Activated naive CD4-positive, alpha-beta T cell treated with anti-CD3 and anti-CD28 coated beads, Interleukin-2, amount 50 U/mL, for 16 hours (primary cell): Measurements from ENCODE around the gene TMEM53.

Experiments used
- DNase-seq: peaks from one replicate; pipeline ENCODE4 v3.0.0-alpha.2; 2020

TMEM53 gene

GRCh38 chr1:44645476-44646244, 28.6 kb downstream of the TMEM53 start:
- no peak for DNase-seq

GRCh38 chr1:44644806-44645205, 29.5 kb downstream of the TMEM53 start:
- DNase-seq: no peak

GRCh38 chr1:44643721-44644334, 30.5 kb downstream of the TMEM53 start:
- DNase-seq: no peak

- no peak for DNase-seq
Measured at GRCh38 chr1:44642925-44643324, 31.4 kb downstream of the TMEM53 start.

GRCh38 chr1:44642255-44642654, 32.0 kb downstream of the TMEM53 start:
- no peak for DNase-seq

GRCh38 chr1:44641126-44642102, 32.9 kb downstream of the TMEM53 start:
- no peak for DNase-seq

- DNase-seq: no peak
Measured at GRCh38 chr1:44640200-44640853, 34.0 kb downstream of the TMEM53 start.

- no peak for DNase-seq
Measured at GRCh38 chr1:44637702-44638411, 36.4 kb downstream of the TMEM53 start.

- no peak for DNase-seq
Measured at GRCh38 chr1:44636688-44637598, 37.3 kb downstream of the TMEM53 start.

GRCh38 chr1:44636083-44636687, 38.1 kb downstream of the TMEM53 start:
- no peak for DNase-seq

- DNase-seq: no peak
Measured at GRCh38 chr1:44635439-44635838, 38.8 kb downstream of the TMEM53 start.

- no peak for DNase-seq
Measured at GRCh38 chr1:44634606-44635189, 39.6 kb downstream of the TMEM53 start.

GRCh38 chr1:44632598-44632997, 41.7 kb downstream of the TMEM53 start:
- no peak for DNase-seq

- peak; percentile 92 for DNase-seq
Measured at GRCh38 chr1:44631647-44632539, 42.4 kb downstream of the TMEM53 start.

- no peak for DNase-seq
Measured at GRCh38 chr1:44631333-44631646, 43.0 kb downstream of the TMEM53 start.

- DNase-seq: no peak
Measured at GRCh38 chr1:44630116-44630515, 44.2 kb downstream of the TMEM53 start.

GRCh38 chr1:44628962-44629756, 45.1 kb downstream of the TMEM53 start:
- no peak for DNase-seq

- DNase-seq: no peak
Measured at GRCh38 chr1:44625348-44625747, 48.9 kb downstream of the TMEM53 start.
